ENCODE results near the gene VAMP4.
A peak's percentile ranks its signal among the peaks of the same experiment; 100 is the strongest.
"Not testable (repeated sequence)": the region's sequence is repeated elsewhere in the genome, so short reads cannot be mapped to it uniquely, and the experiment has no call there.

VAMP4 gene

GRCh38 chr1:171748651-171749050 is 6.8 kb upstream of the VAMP4 start:
- no peak for DNase-seq

GRCh38 chr1:171744986-171745385 is 3.1 kb upstream of the VAMP4 start:
- no peak for DNase-seq

GRCh38 chr1:171743081-171743870 is 1.4 kb upstream of the VAMP4 start:
- no peak for DNase-seq

- DNase-seq: peak; percentile 53
Measured at GRCh38 chr1:171742577-171742922, 685 bp upstream of the VAMP4 start.

GRCh38 chr1:171740987-171741871 is 636 bp downstream of the VAMP4 start:
- DNase-seq: peak; percentile 26

GRCh38 chr1:171740356-171740863 is 1.5 kb downstream of the VAMP4 start:
- no peak for DNase-seq

- no peak for DNase-seq
Measured at GRCh38 chr1:171739656-171740055, 2.2 kb downstream of the VAMP4 start.

GRCh38 chr1:171738911-171739310 is 3.0 kb downstream of the VAMP4 start:
- no peak for DNase-seq

- no peak for DNase-seq
Measured at GRCh38 chr1:171736196-171736595, 5.7 kb downstream of the VAMP4 start.

- DNase-seq: no peak
Measured at GRCh38 chr1:171730052-171730451, 11.8 kb downstream of the VAMP4 start.

GRCh38 chr1:171727778-171728177 is 14.1 kb downstream of the VAMP4 start:
- no peak for DNase-seq

- DNase-seq: not testable (repeated sequence)
Measured at GRCh38 chr1:171723180-171723579, 18.7 kb downstream of the VAMP4 start.

GRCh38 chr1:171718848-171719247 is 23.0 kb downstream of the VAMP4 start:
- no peak for DNase-seq

- no peak for DNase-seq
Measured at GRCh38 chr1:171718216-171718615, 23.6 kb downstream of the VAMP4 start.

GRCh38 chr1:171717062-171717718 is 24.7 kb downstream of the VAMP4 start:
- DNase-seq: no peak

GRCh38 chr1:171716616-171717015 is 25.2 kb downstream of the VAMP4 start:
- no peak for DNase-seq

- no peak for DNase-seq
Measured at GRCh38 chr1:171715813-171716251, 26.0 kb downstream of the VAMP4 start.

GRCh38 chr1:171712341-171712740 is 29.5 kb downstream of the VAMP4 start:
- no peak for DNase-seq

- DNase-seq: no peak
Measured at GRCh38 chr1:171711643-171712042, 30.2 kb downstream of the VAMP4 start.

- DNase-seq: no peak
Measured at GRCh38 chr1:171707583-171707982, 34.3 kb downstream of the VAMP4 start.

- DNase-seq: no peak
Measured at GRCh38 chr1:171702598-171702997, 39.3 kb downstream of the VAMP4 start.

- DNase-seq: no peak
Measured at GRCh38 chr1:171699531-171699930, 42.3 kb downstream of the VAMP4 start.

- not testable (repeated sequence) for DNase-seq
Measured at GRCh38 chr1:171695772-171696171, 46.1 kb downstream of the VAMP4 start.

All from NCI-H748 treated with DMSO at 0.1 percent for 48 hours (cell line).